ENCODE data around the gene TSPAN31.

DNA sequence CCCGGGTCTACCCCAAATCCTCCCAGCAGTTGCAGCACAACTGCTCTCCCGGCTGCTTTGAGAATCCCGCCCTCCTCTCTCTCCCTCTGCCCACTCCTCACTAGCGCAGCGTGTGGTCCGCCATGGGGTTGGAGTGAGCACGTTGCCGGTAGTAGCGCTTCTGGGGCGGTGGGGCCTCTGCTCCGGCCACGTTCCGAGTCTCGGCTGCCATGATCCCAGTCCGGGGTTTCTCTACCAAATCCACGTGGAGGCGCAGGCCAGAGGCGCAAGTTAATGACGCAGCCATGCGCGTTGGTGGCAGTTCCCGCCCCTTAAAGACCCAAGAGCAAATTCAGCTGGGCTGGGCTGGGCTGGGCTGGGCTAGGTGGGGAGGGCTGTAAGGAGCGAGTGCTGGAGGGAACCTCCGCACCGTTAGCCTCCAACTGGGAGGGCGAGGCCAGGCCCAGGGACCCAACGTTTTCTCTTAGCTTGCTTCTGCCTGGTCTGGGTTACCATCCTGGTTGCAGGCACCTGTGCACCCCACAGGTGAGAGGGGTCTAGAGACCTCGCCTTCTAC, 27.1 kb downstream of the TSPAN31 start, which contains the start of gene METTL1:
- no peak for TF ChIP-seq EZH2 (IDR thresholded peaks at IDR 0.05; ENCODE audit: borderline replicate concordance, low read length)
- TF ChIP-seq, protein P1, sequence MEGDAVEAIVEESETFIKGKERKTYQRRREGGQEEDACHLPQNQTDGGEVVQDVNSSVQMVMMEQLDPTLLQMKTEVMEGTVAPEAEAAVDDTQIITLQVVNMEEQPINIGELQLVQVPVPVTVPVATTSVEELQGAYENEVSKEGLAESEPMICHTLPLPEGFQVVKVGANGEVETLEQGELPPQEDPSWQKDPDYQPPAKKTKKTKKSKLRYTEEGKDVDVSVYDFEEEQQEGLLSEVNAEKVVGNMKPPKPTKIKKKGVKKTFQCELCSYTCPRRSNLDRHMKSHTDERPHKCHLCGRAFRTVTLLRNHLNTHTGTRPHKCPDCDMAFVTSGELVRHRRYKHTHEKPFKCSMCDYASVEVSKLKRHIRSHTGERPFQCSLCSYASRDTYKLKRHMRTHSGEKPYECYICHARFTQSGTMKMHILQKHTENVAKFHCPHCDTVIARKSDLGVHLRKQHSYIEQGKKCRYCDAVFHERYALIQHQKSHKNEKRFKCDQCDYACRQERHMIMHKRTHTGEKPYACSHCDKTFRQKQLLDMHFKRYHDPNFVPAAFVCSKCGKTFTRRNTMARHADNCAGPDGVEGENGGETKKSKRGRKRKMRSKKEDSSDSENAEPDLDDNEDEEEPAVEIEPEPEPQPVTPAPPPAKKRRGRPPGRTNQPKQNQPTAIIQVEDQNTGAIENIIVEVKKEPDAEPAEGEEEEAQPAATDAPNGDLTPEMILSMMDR (conservative IDR thresholded peaks at IDR 0.05 in 1 of 2, IDR thresholded peaks at IDR 0.05 in 1 of 2; ENCODE audit: extremely low read depth in 1 of 2, insufficient read depth in 1 of 2, low read depth in 1 of 2, low read length in 2 of 2): no peak
